OCI-LY7 (cell line): ENCODE measurements around the gene GBA2. TPM values are rescaled to one million over a fixed set of nuclear protein-coding genes. Genes with fewer than 3 reads are reported as not detected.

Source experiments
- BruUV-seq: library from RNA; stranded (reverse); fragments of 400-500 nt; replicated peaks from 2 replicates; lab custom pipeline; 2021; lab: Mats Ljungman, UMichigan
- CTCF ChIA-PET: fragments of 300-600 bp; sonication (Branson Sonifier 250); formaldehyde crosslinking; loops from one replicate; lab custom pipeline; 2022; ENCODE audit warnings: antibody characterized with exemption; ENCODE audit not compliant: unreplicated experiment; lab: Charles Lee
- POLR2A ChIA-PET: fragments of 300-600 bp; sonication (Branson Sonifier 250); formaldehyde crosslinking; loops from one replicate; lab custom pipeline; 2022; ENCODE audit warnings: antibody characterized with exemption; lab: Charles Lee
- DNase-seq: peaks from one replicate; pipeline ENCODE4 v3.0.0-alpha.2; 2015; ENCODE audit warnings: low spot score
- H2AFZ ChIP-seq: fragments of 200-600 bp; sonication (generic), shearing (Covaris generic); 2 replicates; pipeline ENCODE4 v1.6.1; 2014; ENCODE audit warnings: mild to moderate bottlenecking, antibody characterized with exemption, low read length, moderate library complexity
- H3K27ac ChIP-seq: fragments of 200-600 bp; sonication (generic); 2 replicates; pipeline ENCODE4 v1.5.1; 2014; ENCODE audit warnings: mixed run types, low read depth, mild to moderate bottlenecking, moderate library complexity, low read length, inconsistent platforms; ENCODE audit not compliant: poor library complexity, severe bottlenecking
- H3K36me3 ChIP-seq: fragments of 200-600 bp; sonication (generic); 2 replicates; pipeline ENCODE4 v1.6.1; 2014; ENCODE audit warnings: mild to moderate bottlenecking, antibody characterized with exemption, low read length, moderate library complexity, mixed read lengths; ENCODE audit not compliant: insufficient read depth
- H3K4me1 ChIP-seq: fragments of 200-600 bp; sonication (generic); 2 replicates; pipeline ENCODE4 v1.5.1; 2014; ENCODE audit warnings: mild to moderate bottlenecking, low read length; ENCODE audit not compliant: insufficient read depth, poor library complexity, severe bottlenecking
- H3K4me2 ChIP-seq: fragments of 200-600 bp; sonication (generic); 2 replicates; pipeline ENCODE4 v1.6.1; 2014; ENCODE audit warnings: mild to moderate bottlenecking, low read length
- H3K4me3 ChIP-seq: fragments of 200-600 bp; sonication (generic); 2 replicates; pipeline ENCODE4 v1.5.1; 2014; ENCODE audit warnings: mild to moderate bottlenecking, low read depth, low read length; ENCODE audit not compliant: poor library complexity, severe bottlenecking
- H3K79me2 ChIP-seq: fragments of 200-600 bp; sonication (generic); 2 replicates; pipeline ENCODE4 v1.6.1; 2016; ENCODE audit warnings: low read depth, mild to moderate bottlenecking, low read length, moderate library complexity, mixed read lengths; ENCODE audit not compliant: insufficient read depth
- H3K9me2 ChIP-seq: fragments of 200-600 bp; sonication (generic); 2 replicates; pipeline ENCODE4 v1.6.1; 2016; ENCODE audit warnings: mild to moderate bottlenecking, low read length, mixed read lengths; ENCODE audit not compliant: insufficient read depth
- H3K9me3 ChIP-seq: fragments of 200-600 bp; sonication (generic); 2 replicates; pipeline ENCODE4 v1.6.1; 2014; ENCODE audit warnings: mild to moderate bottlenecking, mixed run types, low read length, mixed read lengths
- H4K20me1 ChIP-seq: fragments of 200-600 bp; sonication (generic); 2 replicates; pipeline ENCODE4 v1.6.1; 2014; ENCODE audit warnings: mild to moderate bottlenecking, antibody characterized with exemption, low read length, moderate library complexity, mixed read lengths; ENCODE audit not compliant: insufficient read depth
- EZH2phosphoT487 ChIP-seq: fragments of 200-600 bp; sonication (generic); IDR thresholded peaks from 2 replicates; pipeline ENCODE4 v1.6.1; 2018; ENCODE audit warnings: low read depth, borderline replicate concordance, mild to moderate bottlenecking, mixed run types, antibody characterized with exemption, low read length, moderate library complexity, mixed read lengths
- intact Hi-C: fragments of 100-400 bp; cut with micrococcal nuclease; formaldehyde crosslinking; loops from one replicate; pipeline ENCODE4 v1.10.0; 2022; ENCODE audit not compliant: unreplicated experiment
- total RNA-seq, 2 experiments: library from RNA; depleted of rRNA in 1 of 2; stranded (reverse); fragments of >200 nt in 1 of 2; shearing (Covaris generic) in 1 of 2; gene quantifications; 2 replicates each; pipeline ENCODE4 v1.2.3, GENCODE V29; 2014 to 2022
- TF ChIP-seq, protein P1 (sequence below): fragments of 200-600 bp; sonication (generic); conservative IDR thresholded peaks from 2 replicates; pipeline ENCODE4 v1.5.1; 2014; ENCODE audit warnings: mild to moderate bottlenecking, antibody characterized with exemption, low read length, moderate library complexity, mixed read lengths

Gene GBA2
- total RNA-seq, 2 experiments from 2014 or later = 66.0 to 68.2 TPM

DNA sequence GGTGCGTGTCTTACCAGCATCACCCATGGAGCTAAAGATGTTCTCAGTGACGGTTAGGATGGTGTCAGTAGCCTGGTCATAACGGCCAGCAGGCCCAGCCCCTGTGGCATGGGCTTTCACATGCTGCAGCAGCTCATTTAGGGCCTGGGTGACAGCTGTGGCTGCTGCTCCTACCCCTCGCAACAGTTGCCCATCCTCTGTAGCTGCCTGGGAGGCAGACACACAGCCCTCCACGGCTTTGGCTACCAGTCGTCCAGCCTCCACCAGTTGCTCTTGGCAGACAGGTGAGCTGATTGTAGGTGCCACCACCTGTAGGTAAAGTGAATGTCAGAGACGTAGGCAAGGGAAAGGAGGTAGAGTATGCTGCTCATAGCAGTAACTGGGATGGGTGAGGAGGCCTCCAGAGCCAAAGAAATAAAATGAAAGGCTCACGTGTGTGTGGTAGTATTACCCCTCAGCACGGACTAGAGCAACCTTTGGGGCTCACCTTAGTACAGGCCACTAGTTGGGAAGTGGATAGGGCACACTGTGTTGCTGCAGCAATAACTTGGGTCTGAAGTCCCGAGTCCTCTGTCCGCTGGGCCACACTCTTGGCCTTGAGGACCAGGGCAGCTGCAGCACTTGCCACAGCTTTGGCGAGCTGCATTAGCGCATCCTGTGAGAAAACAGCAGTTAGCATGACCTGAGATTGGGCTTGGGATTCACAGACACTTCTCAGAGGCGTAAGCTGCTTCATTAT is 31.7 kb downstream of the GBA2 start:
- no peaks in the 10 kb centered on the region for H3K79me2 ChIP-seq
- no peaks in the 10 kb centered on the region for H3K9me3 ChIP-seq
- H3K27ac ChIP-seq = no peak overlapping the region
- no peak overlapping the region for H3K4me3 ChIP-seq
- peaks cover 97% of the 10 kb centered on the region for H3K36me3 ChIP-seq
- ChIA-PET CTCF (no interaction called here), POLR2A (interaction anchor here (1.3 to 1.9 kb wide), 3 partner anchors 9 to 58 kb away, joined by 3 to 6 read pairs (median 3); no protein-coding TSS in a partner anchor)
- H3K4me2 ChIP-seq = no peak overlapping the region
- H4K20me1 ChIP-seq = no peaks in the 10 kb centered on the region
- no peaks in the 10 kb centered on the region for H3K4me1 ChIP-seq
- H2AFZ ChIP-seq = no peak overlapping the region
- BruUV-seq = no TSS peak
- DNase-seq = no peak
- TF ChIP-seq EZH2phosphoT487 = no peak
- TF ChIP-seq, protein P1, sequence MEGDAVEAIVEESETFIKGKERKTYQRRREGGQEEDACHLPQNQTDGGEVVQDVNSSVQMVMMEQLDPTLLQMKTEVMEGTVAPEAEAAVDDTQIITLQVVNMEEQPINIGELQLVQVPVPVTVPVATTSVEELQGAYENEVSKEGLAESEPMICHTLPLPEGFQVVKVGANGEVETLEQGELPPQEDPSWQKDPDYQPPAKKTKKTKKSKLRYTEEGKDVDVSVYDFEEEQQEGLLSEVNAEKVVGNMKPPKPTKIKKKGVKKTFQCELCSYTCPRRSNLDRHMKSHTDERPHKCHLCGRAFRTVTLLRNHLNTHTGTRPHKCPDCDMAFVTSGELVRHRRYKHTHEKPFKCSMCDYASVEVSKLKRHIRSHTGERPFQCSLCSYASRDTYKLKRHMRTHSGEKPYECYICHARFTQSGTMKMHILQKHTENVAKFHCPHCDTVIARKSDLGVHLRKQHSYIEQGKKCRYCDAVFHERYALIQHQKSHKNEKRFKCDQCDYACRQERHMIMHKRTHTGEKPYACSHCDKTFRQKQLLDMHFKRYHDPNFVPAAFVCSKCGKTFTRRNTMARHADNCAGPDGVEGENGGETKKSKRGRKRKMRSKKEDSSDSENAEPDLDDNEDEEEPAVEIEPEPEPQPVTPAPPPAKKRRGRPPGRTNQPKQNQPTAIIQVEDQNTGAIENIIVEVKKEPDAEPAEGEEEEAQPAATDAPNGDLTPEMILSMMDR = no peak
- no peaks in the 10 kb centered on the region for H3K9me2 ChIP-seq
- intact Hi-C loops = no loop called here

DNA sequence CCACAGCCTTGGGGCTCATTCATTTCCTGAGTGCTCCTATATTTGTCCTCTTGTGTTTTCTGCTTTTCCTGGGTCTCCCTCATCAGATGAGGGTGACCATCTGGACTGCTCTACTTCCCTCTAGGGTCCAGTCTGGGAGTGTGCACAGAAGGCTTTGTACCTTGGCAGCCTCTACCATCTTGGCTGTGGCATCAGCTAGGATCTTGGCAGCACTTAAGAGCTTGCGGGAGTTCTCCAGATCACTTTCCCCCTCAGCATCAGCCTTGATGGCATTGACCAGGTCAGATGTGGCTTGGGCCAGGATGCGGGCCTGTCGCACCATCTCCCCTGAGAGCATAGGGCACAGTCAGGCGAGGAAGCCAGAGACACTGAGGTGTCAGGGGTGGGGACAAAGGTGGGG is 32.8 kb downstream of the GBA2 start:
- POLR2A ChIA-PET = interaction anchor here (1.9 kb wide), 1 partner anchor 12 kb away, joined by 6 read pairs; no protein-coding TSS in a partner anchor
- Histone ChIP-seq H3K79me2 (no peaks in the 10 kb centered on the region), H3K36me3 (peaks cover 97% of the 10 kb centered on the region), H4K20me1 (no peaks in the 10 kb centered on the region), H3K9me2 (no peaks in the 10 kb centered on the region), H3K4me3 (no peak overlapping the region), H3K4me2 (no peak overlapping the region), H2AFZ (no peak overlapping the region), H3K27ac (no peak overlapping the region), H3K4me1 (no peaks in the 10 kb centered on the region), H3K9me3 (no peaks in the 10 kb centered on the region)
- intact Hi-C loops = no loop called here
- CTCF ChIA-PET = interaction anchor here (1.2 to 1.5 kb wide), 2 partner anchors 13 to 20 kb away, joined by 3 to 6 read pairs; no protein-coding TSS in a partner anchor
- DNase-seq = no peak
- TF ChIP-seq, protein P1 = no peak
- no peak for TF ChIP-seq EZH2phosphoT487
- no TSS peak for BruUV-seq
